Esophagus muscularis mucosa (tissue), 4 donors: ENCODE measurements around the gene EHF. TPM values are rescaled to one million over a fixed set of nuclear protein-coding genes. Genes with fewer than 3 reads are reported as not detected.

ENCODE experiments used
- DNase-seq: peaks from one replicate; pipeline ENCODE4 v3.0.0-alpha.2; 2017; ENCODE audit errors: extremely low spot score
- H3K27ac ChIP-seq, 4 donors: fragments of 200-600 bp; sonication (generic); replicated peaks in 1 of 4; 1 replicate in 3 of 4; 2 replicates in 1 of 4; pipeline ENCODE4 v1.5.1; 2016 to 2019; ENCODE audit warnings: mild to moderate bottlenecking in 1 of 4
- H3K27me3 ChIP-seq, 4 donors: fragments of 200-600 bp; sonication (generic); one replicate each; pipeline versions ENCODE4 v1.5.1 to v1.6.0; 2016 to 2019
- H3K36me3 ChIP-seq, 4 donors: fragments of 200-600 bp; sonication (generic); one replicate each; pipeline ENCODE4 v1.5.1; 2016 to 2019
- H3K4me1 ChIP-seq, 4 donors: fragments of 200-600 bp; sonication (generic); one replicate each; pipeline ENCODE4 v1.5.1; 2016 to 2019
- H3K4me3 ChIP-seq, 4 donors: fragments of 200-600 bp; sonication (generic); 1 replicate in 2 of 4; 2 replicates in 2 of 4; pipeline ENCODE4 v1.5.1; 2016 to 2019; ENCODE audit warnings: mild to moderate bottlenecking in 4 of 4, moderate library complexity in 1 of 4
- H3K9me3 ChIP-seq, 4 donors: fragments of 200-600 bp; sonication (generic); 1 replicate in 3 of 4; 2 replicates in 1 of 4; pipeline ENCODE4 v1.5.1; 2016 to 2019
- EP300 ChIP-seq: sonication (generic); formaldehyde crosslinking; IDR thresholded peaks from one replicate; pipeline ENCODE4 v1.6.1; 2017; ENCODE audit warnings: antibody characterized with exemption
- POLR2A ChIP-seq: fragments of 450-650 bp; IDR thresholded peaks from one replicate; pipeline ENCODE4 v1.6.1; 2017; ENCODE audit warnings: antibody characterized with exemption, moderate library complexity, mild to moderate bottlenecking, low read depth
- POLR2AphosphoS5 ChIP-seq, 2 donors: sonication (generic); formaldehyde crosslinking; IDR thresholded peaks; one replicate each; pipeline ENCODE4 v1.6.1; 2017; ENCODE audit warnings: antibody characterized with exemption in 2 of 2
- WGBS: methylation state at CpG from one replicate; pipeline ENCODE4 v1.1.5; 2018; 5-methylcytosine and 5-hydroxymethylcytosine counted together
- intact Hi-C: fragments of 100-400 bp; cut with DNase I; formaldehyde crosslinking; loops from one replicate; pipeline ENCODE4 v1.15.1; 2023
- total RNA-seq, 4 donors: library from RNA; depleted of rRNA; stranded (reverse); fragments of >200 nt; gene quantifications; one replicate each; pipeline versions ENCODE4 v1.1.0 to v1.2.1, GENCODE V29; 2016
- TF ChIP-seq, protein P1 (sequence below), 3 experiments: fragments of 200-600 bp in 2 of 3; fragments of 450-650 bp in 1 of 3; sonication (generic) in 2 of 3; IDR thresholded peaks; one replicate each; pipeline ENCODE4 v1.5.1; 2017 to 2019; ENCODE audit warnings: antibody characterized with exemption in 3 of 3, mild to moderate bottlenecking in 2 of 3, moderate library complexity in 1 of 3

EHF gene
- total RNA-seq, 4 donors from 2014 or later = 0.42 to 0.52 TPM; not detected in 2

- Histone ChIP-seq H3K4me1 (peaks cover 0 to 4% (median 1%) of the 10 kb centered on the region in 4 donors), H3K9me3 (no peaks in the 10 kb centered on the region), H3K27me3 (peaks cover 0 to 14% (median 0%) of the 10 kb centered on the region in 4 donors), H3K4me3 (no peak overlapping the region), H3K36me3 (no peaks in the 10 kb centered on the region), H3K27ac (no peak overlapping the region)
- WGBS = 60% methylated on average over 1 of the region's 4 CpGs
- intact Hi-C loops = loop anchor here (2.0 kb wide), 1 partner anchor 315 kb away; no protein-coding TSS in a partner anchor
- no peak for DNase-seq
- TF ChIP-seq POLR2AphosphoS5 (IDR thresholded peaks at IDR 0.05) (no peak), EP300 (no peak), POLR2A (no peak)
- TF ChIP-seq, protein P1, sequence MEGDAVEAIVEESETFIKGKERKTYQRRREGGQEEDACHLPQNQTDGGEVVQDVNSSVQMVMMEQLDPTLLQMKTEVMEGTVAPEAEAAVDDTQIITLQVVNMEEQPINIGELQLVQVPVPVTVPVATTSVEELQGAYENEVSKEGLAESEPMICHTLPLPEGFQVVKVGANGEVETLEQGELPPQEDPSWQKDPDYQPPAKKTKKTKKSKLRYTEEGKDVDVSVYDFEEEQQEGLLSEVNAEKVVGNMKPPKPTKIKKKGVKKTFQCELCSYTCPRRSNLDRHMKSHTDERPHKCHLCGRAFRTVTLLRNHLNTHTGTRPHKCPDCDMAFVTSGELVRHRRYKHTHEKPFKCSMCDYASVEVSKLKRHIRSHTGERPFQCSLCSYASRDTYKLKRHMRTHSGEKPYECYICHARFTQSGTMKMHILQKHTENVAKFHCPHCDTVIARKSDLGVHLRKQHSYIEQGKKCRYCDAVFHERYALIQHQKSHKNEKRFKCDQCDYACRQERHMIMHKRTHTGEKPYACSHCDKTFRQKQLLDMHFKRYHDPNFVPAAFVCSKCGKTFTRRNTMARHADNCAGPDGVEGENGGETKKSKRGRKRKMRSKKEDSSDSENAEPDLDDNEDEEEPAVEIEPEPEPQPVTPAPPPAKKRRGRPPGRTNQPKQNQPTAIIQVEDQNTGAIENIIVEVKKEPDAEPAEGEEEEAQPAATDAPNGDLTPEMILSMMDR (IDR thresholded peaks at IDR 0.05) = no peak
These were observed 37.1 kb upstream of the EHF start for GRCh38 chr11:34583818-34584217.

DNA sequence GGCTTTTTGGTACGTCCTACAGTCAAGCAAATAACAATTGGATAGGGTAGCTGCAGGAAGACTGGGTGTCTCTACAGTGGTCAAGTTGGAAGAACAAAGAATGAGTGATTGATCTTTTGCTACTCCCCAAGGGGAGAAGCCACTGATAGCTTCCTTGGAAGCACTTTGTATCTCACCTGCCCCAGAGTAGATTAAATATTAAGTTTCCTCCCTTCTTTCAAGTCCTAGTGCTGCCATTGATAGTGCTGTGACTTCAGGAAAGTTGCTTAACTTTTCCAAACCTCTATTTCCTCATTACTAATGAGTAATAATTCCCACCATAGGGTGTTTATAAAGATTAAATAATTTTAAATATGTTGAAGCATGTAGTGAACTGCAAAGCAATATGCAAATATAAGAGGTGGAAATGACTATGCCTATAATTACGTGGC, 35.6 kb upstream of the EHF start:
- Histone ChIP-seq H3K27ac (no peak overlapping the region), H3K27me3 (peaks cover 0 to 4% (median 0%) of the 10 kb centered on the region in 4 donors), H3K4me3 (no peak overlapping the region), H3K4me1 (peaks cover 0 to 4% (median 1%) of the 10 kb centered on the region in 4 donors), H3K36me3 (no peaks in the 10 kb centered on the region), H3K9me3 (no peaks in the 10 kb centered on the region)
- 80% methylated on average over 2 of the region's 2 CpGs for WGBS
- TF ChIP-seq, protein P1 (IDR thresholded peaks at IDR 0.05) = no peak
- TF ChIP-seq EP300 (no peak), POLR2A (no peak), POLR2AphosphoS5 (IDR thresholded peaks at IDR 0.05) (no peak)
- no peak for DNase-seq
- intact Hi-C loops = loop anchor here (2.0 to 5.0 kb wide), 4 partner anchors 313 to 897 kb away; no protein-coding TSS in a partner anchor

DNA sequence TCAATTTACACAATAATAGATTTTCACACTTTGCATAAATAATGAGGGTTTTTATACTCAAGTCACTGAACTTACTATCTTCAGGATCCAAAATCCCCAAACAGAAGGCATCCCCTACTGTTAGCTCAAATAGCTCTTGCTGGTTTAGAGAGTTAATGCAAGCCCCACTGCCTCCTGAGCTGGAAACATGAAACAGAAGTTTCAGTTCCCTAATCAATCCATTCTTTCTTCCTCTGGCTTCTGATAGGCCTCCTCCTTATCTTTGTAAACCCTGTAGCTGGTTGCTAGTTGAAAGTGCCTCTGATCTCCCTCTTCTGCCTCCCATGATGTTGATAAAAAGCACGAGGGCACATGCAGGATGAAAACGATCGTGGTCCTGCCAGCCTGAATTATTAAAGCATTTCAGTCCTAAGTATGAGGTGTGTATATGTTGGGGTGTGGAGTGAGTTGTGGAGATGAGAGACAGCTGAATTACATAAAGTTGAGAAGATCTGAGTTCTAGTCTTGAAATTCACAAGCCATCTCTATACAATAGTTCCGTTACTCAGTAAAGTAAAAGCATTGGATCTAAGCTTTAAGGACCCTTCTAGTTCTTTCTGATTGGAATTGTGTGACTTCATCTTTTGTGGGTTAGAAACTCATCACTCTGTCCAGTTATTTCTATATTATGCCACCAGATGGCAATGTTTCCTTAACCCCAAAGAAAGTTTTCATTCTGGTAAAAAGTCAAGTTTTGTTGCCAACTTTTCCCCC, 35.0 kb upstream of the EHF start:
- Histone ChIP-seq H3K4me3 (no peak overlapping the region), H3K27ac (no peak overlapping the region), H3K27me3 (peaks cover 0 to 4% (median 0%) of the 10 kb centered on the region in 4 donors), H3K4me1 (peaks cover 0 to 4% (median 1%) of the 10 kb centered on the region in 4 donors), H3K36me3 (no peaks in the 10 kb centered on the region), H3K9me3 (no peaks in the 10 kb centered on the region)
- WGBS = 9% methylated on average over 4 of the region's 4 CpGs
- no peak for DNase-seq
- intact Hi-C loops = loop anchor here (2.0 to 5.0 kb wide), 4 partner anchors 313 to 896 kb away; no protein-coding TSS in a partner anchor
- no peak for TF ChIP-seq EP300
- no peak for TF ChIP-seq POLR2AphosphoS5 (IDR thresholded peaks at IDR 0.05)
- TF ChIP-seq POLR2A = no peak
- TF ChIP-seq, protein P1 (IDR thresholded peaks at IDR 0.05) = peak; percentile 58 to 68 (median 63)

DNA sequence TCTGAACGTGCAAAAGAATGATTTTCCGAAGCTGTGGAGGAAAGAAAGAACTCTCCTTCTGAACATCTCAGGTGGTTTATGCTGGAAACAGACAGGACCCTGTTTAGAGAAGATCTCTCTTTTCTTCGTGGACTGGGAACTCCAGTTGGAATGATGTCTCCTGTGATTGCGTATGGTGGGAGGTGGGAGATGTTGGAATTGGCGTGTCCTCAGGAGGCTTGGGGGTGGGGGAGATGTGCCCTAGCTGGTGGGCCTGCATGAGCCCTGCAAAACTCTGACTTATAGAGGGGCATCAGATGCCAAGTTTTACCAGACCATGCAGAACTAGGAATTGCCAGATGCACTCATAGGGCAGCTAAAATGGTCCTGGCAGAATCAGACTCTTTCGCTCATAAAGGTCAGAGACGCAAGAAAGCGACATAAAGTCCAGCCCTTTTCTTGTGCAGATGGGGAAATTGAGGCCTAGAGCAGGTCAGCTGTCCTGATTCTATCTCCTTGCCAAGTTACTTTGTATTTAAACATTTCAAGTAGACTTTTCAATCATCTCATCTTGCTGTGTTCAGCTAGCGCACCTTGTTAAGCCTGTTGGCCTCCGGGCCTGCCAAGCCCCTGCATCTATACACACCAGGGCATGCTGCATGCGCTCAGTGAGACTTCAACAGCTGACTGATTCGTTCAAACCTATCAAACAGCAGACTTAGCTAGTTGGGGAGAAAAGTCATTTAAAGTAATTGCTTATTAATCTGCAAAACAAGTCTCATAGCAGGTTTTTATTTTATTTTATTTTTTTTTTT, 34.2 kb upstream of the EHF start:
- Histone ChIP-seq H3K4me3 (no peak overlapping the region), H3K27ac (no peak overlapping the region), H3K27me3 (peaks cover 0 to 4% (median 0%) of the 10 kb centered on the region in 4 donors), H3K36me3 (no peaks in the 10 kb centered on the region), H3K9me3 (no peaks in the 10 kb centered on the region), H3K4me1 (peaks cover 0 to 4% (median 1%) of the 10 kb centered on the region in 4 donors)
- 49% methylated on average over 12 of the region's 12 CpGs for WGBS
- no peak for DNase-seq
- TF ChIP-seq POLR2A (no peak), POLR2AphosphoS5 (IDR thresholded peaks at IDR 0.05) (no peak), EP300 (no peak)
- TF ChIP-seq, protein P1 (IDR thresholded peaks at IDR 0.05) = no peak
- intact Hi-C loops = loop anchor here (5.0 kb wide), 3 partner anchors 806 to 896 kb away; no protein-coding TSS in a partner anchor
